ENCODE measurements around the gene IPPK.

The IPPK gene

GRCh38 chr9:92647671-92648473 lies 22.1 kb downstream of the IPPK start:
- no peak for DNase-seq (ENCODE audit: low read depth)
- no peak overlapping the region for H3K4me3 ChIP-seq (ENCODE audit: low read length)
- no peak for TF ChIP-seq CTCF (IDR thresholded peaks at IDR 0.05; ENCODE audit: insufficient read depth, low read depth, low read length, missing control alignments)

- no peak overlapping the region for H3K4me3 ChIP-seq (ENCODE audit: low read length)
- TF ChIP-seq CTCF (IDR thresholded peaks at IDR 0.05; ENCODE audit: insufficient read depth, low read depth, low read length, missing control alignments), result no peak
- DNase-seq (ENCODE audit: low read depth), result no peak
Measured at GRCh38 chr9:92645041-92645440, 24.9 kb downstream of the IPPK start.

GRCh38 chr9:92644278-92644677 lies 25.7 kb downstream of the IPPK start:
- H3K4me3 ChIP-seq (ENCODE audit: low read length), result no peak overlapping the region
- no peak for DNase-seq (ENCODE audit: low read depth)
- no peak for TF ChIP-seq CTCF (IDR thresholded peaks at IDR 0.05; ENCODE audit: insufficient read depth, low read depth, low read length, missing control alignments)

- DNase-seq (ENCODE audit: low read depth), result no peak
- no peak for TF ChIP-seq CTCF (IDR thresholded peaks at IDR 0.05; ENCODE audit: insufficient read depth, low read depth, low read length, missing control alignments)
- no peak overlapping the region for H3K4me3 ChIP-seq (ENCODE audit: low read length)
Measured at GRCh38 chr9:92642564-92642963, 27.4 kb downstream of the IPPK start.

- no peak overlapping the region for H3K4me3 ChIP-seq (ENCODE audit: low read length)
- no peak for TF ChIP-seq CTCF (IDR thresholded peaks at IDR 0.05; ENCODE audit: insufficient read depth, low read depth, low read length, missing control alignments)
- no peak for DNase-seq (ENCODE audit: low read depth)
Measured at GRCh38 chr9:92642041-92642451, 27.9 kb downstream of the IPPK start.

- H3K4me3 ChIP-seq (ENCODE audit: low read length), result no peak overlapping the region
- DNase-seq (ENCODE audit: low read depth), result no peak
- TF ChIP-seq CTCF (IDR thresholded peaks at IDR 0.05; ENCODE audit: insufficient read depth, low read depth, low read length, missing control alignments), result no peak
Measured at GRCh38 chr9:92641092-92641809, 28.7 kb downstream of the IPPK start.
